GM18951 (cell line): ENCODE measurements around the gene RETREG1.

Experiments
- POLR2A ChIP-seq: IDR thresholded peaks from 4 replicates; pipeline ENCODE4 v1.6.1; 2011; ENCODE audit warnings: mild to moderate bottlenecking; ENCODE audit not compliant: insufficient read length, insufficient read depth; ENCODE audit errors: extremely low read depth
- in situ Hi-C: fragments of 300-500 bp; cut with MboI; formaldehyde crosslinking; loops from one replicate; pipeline ENCODE4 v1.12.0; 2022; ENCODE audit warnings: low sequenced_read_pairs, mixed read lengths, inconsistent platforms; ENCODE audit not compliant: unreplicated experiment

RETREG1 gene

GRCh38 chr5:16430349-16431089, 186.3 kb downstream of the RETREG1 start:
- TF ChIP-seq POLR2A, result no peak
- in situ Hi-C loops, result no loop called here

GRCh38 chr5:16428359-16428758, 188.4 kb downstream of the RETREG1 start:
- in situ Hi-C loops, result no loop called here
- TF ChIP-seq POLR2A, result no peak

- no peak for TF ChIP-seq POLR2A
Measured at GRCh38 chr5:16427587-16427986, 189.2 kb downstream of the RETREG1 start.

More at GRCh38 chr5:16427587-16427986, 189.2 kb downstream of the RETREG1 start:
- in situ Hi-C loops, result no loop called here
